Ishikawa (cell line): Measurements from ENCODE around the gene ARL4D.

Source experiments
- CEBPB ChIP-seq: IDR thresholded peaks from 2 replicates; pipeline ENCODE4 v1.6.1; 2012
- CREB1 ChIP-seq: IDR thresholded peaks from 2 replicates; pipeline ENCODE4 v1.6.1; 2012; ENCODE audit warnings: low read depth
- EGR1 ChIP-seq: IDR thresholded peaks from 2 replicates; pipeline ENCODE4 v1.6.1; 2012
- EP300 ChIP-seq: IDR thresholded peaks from 2 replicates; pipeline ENCODE4 v1.6.1; 2012; ENCODE audit warnings: borderline replicate concordance
- FOXM1 ChIP-seq: IDR thresholded peaks from 2 replicates; pipeline ENCODE4 v1.6.1; 2012; ENCODE audit warnings: low read depth, borderline replicate concordance
- NFIC ChIP-seq: IDR thresholded peaks from 2 replicates; pipeline ENCODE4 v1.6.1; 2012
- RAD21 ChIP-seq: IDR thresholded peaks from 2 replicates; pipeline ENCODE4 v1.6.1; 2012; ENCODE audit warnings: low read depth
- TAF1 ChIP-seq: IDR thresholded peaks from 2 replicates; pipeline ENCODE4 v1.6.1; 2012; ENCODE audit warnings: low read depth, mild to moderate bottlenecking
- TCF12 ChIP-seq: IDR thresholded peaks from 2 replicates; pipeline ENCODE4 v1.6.1; 2012; ENCODE audit warnings: low read depth
- TEAD4 ChIP-seq: IDR thresholded peaks from 2 replicates; pipeline ENCODE4 v1.6.1; 2012
- YY1 ChIP-seq: IDR thresholded peaks from 2 replicates; pipeline ENCODE4 v1.6.1; 2012; ENCODE audit warnings: low read depth
- ZBTB7A ChIP-seq: IDR thresholded peaks from 2 replicates; pipeline ENCODE4 v1.6.1; 2012; ENCODE audit warnings: low read depth
- TF ChIP-seq, protein P1 (sequence below): IDR thresholded peaks from 2 replicates; pipeline ENCODE4 v1.6.1; 2012; ENCODE audit warnings: low read depth, mild to moderate bottlenecking
- TF ChIP-seq, protein P2 (sequence below): IDR thresholded peaks from 2 replicates; pipeline ENCODE4 v1.6.1; 2012
- TF ChIP-seq, protein P3 (sequence below): IDR thresholded peaks from 2 replicates; pipeline ENCODE4 v1.6.1; 2012

The ARL4D gene

DNA sequence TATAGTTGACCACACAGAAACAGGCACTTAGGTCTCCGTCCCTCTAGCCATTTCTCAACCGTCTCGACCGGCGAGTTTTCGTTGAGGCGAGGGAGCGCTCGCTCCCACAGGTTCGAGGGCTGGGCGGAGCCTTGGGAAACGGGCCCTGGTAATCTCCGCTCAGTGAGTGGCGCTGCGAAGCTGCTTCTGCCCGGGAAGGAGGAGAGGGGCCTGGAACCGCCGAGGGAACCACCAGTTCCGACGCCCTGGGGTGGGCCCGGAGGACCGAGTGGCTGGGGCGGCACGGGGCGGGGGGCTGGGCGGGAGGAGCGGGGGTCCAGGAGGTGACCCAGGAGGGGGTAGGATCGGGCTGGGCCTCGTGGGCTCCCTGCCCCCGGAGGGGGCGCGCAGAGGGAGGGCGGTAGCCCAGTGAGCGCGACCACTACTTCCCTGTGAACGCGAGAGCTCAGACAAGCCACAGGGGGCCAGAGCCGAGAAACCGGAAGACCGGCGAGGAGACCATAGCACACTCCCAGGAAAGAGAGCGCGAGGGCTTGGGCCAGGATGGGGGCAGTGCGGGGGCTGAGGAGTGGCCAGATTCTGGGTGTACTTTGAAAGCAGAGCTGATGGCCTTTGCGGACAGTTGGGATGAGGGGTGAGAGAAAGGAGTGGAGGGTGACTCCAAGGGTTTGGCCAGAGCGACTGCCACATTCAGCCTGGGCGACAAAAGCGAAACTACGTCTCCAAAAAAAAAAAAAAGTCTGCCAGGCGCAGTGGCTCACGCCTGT is 29.9 kb upstream of the ARL4D start:
- no peak for TF ChIP-seq CEBPB
- no peak for TF ChIP-seq EP300
- TF ChIP-seq RAD21: no peak
- TF ChIP-seq ZBTB7A: no peak
- no peak for TF ChIP-seq TEAD4
- TF ChIP-seq, protein P1, sequence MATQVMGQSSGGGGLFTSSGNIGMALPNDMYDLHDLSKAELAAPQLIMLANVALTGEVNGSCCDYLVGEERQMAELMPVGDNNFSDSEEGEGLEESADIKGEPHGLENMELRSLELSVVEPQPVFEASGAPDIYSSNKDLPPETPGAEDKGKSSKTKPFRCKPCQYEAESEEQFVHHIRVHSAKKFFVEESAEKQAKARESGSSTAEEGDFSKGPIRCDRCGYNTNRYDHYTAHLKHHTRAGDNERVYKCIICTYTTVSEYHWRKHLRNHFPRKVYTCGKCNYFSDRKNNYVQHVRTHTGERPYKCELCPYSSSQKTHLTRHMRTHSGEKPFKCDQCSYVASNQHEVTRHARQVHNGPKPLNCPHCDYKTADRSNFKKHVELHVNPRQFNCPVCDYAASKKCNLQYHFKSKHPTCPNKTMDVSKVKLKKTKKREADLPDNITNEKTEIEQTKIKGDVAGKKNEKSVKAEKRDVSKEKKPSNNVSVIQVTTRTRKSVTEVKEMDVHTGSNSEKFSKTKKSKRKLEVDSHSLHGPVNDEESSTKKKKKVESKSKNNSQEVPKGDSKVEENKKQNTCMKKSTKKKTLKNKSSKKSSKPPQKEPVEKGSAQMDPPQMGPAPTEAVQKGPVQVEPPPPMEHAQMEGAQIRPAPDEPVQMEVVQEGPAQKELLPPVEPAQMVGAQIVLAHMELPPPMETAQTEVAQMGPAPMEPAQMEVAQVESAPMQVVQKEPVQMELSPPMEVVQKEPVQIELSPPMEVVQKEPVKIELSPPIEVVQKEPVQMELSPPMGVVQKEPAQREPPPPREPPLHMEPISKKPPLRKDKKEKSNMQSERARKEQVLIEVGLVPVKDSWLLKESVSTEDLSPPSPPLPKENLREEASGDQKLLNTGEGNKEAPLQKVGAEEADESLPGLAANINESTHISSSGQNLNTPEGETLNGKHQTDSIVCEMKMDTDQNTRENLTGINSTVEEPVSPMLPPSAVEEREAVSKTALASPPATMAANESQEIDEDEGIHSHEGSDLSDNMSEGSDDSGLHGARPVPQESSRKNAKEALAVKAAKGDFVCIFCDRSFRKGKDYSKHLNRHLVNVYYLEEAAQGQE: no peak
- no peak for TF ChIP-seq EGR1
- no peak for TF ChIP-seq CREB1
- TF ChIP-seq, protein P2, sequence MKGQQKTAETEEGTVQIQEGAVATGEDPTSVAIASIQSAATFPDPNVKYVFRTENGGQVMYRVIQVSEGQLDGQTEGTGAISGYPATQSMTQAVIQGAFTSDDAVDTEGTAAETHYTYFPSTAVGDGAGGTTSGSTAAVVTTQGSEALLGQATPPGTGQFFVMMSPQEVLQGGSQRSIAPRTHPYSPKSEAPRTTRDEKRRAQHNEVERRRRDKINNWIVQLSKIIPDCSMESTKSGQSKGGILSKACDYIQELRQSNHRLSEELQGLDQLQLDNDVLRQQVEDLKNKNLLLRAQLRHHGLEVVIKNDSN: no peak

DNA sequence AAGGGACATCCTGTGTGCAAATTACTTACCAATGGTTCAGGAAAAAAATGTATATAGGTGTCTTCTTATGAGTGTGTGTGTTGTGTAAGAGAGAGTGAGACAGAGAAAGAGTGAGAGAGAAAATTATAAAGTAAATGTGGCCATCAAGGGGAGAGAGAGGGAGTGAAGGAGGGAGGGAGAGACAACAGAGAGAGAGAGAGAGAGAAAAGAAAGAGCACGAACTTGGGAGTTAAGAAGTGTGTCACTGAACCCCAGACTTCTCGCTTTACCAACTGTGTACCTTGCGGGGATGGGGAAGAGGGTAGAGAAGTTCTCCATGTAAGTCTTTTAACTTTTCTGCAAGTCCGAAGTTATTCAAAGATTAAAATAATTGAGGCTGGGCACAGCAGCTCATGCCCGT is 28.8 kb upstream of the ARL4D start:
- TF ChIP-seq, protein P3, sequence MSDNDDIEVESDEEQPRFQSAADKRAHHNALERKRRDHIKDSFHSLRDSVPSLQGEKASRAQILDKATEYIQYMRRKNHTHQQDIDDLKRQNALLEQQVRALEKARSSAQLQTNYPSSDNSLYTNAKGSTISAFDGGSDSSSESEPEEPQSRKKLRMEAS: no peak
- TF ChIP-seq CEBPB: no peak
- no peak for TF ChIP-seq NFIC
- TF ChIP-seq TEAD4: no peak
- TF ChIP-seq TAF1: no peak
- no peak for TF ChIP-seq RAD21
- TF ChIP-seq, protein P1: no peak
- no peak for TF ChIP-seq EGR1
- TF ChIP-seq CREB1: no peak
- no peak for TF ChIP-seq YY1
- TF ChIP-seq EP300: no peak
- TF ChIP-seq FOXM1: no peak

DNA sequence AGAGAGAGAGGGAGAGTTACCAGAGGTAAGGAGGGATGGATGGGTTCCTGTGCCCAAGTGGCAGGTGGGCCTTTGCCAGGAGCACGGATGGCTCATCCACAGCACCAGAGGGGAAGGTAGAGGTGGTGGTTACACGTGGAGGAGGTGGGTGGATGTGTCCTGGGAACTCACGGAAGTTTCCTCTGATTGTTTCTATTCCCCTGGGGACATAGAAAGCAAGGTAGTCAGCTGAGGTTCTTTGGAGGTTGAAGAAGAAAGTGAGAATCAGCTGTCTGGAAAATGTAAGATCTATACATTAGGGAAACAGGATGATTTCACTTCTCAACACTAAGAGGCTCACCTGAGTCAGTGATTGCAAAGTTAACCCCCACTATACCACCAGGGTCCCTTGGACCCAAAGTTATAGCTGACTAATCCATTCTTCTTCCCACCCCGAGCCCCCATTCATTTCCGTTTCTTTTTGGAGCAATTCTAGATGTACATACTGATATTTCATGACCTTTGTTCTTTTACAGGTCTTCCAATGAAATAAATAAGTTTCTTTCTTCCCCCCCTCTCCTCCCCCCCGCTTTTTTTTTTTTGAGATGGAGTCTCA is 27.5 kb upstream of the ARL4D start:
- TF ChIP-seq ZBTB7A (no peak), TCF12 (no peak), EGR1 (no peak), TEAD4 (no peak), NFIC (no peak), FOXM1 (no peak), YY1 (no peak), CREB1 (no peak), TAF1 (no peak), EP300 (no peak), CEBPB (no peak), RAD21 (no peak)
- TF ChIP-seq, protein P1: no peak
- TF ChIP-seq, protein P3: no peak
- TF ChIP-seq, protein P2: no peak

DNA sequence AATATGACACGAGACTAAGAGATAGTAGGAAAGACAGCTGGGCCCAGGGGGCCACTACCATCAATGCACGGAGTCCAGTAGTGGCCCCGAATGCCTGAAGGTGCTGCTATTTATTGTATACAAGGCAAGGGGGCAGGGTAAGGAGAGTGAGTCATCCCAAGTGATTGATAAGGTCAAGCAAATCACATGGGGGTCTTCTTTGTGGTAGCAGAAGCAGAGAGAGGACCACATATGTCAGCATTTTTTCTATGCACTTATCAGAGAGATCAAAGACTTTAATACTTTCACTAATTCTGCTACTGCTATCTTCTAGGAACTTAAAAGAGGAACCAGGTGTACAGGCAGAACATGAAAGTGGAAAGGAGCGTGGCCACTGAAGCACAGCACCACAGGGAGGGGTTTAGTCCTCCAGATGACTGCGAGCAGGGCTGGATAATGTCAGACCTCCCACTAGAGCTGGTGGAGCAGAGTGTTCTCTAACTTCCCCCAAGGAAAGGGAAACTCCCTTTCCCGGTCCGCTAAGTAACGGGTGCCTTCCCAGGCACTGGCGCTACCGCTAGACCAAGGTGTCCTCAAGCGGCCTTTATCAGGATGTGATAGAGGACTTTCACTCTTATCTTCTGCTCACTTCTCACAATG is 26.4 kb upstream of the ARL4D start:
- TF ChIP-seq FOXM1 (no peak), EP300 (no peak), EGR1 (no peak), RAD21 (no peak), CREB1 (no peak), ZBTB7A (no peak), TAF1 (no peak), YY1 (no peak)
- TF ChIP-seq, protein P1: no peak
- TF ChIP-seq, protein P3: no peak
